ENCODE data around the gene GARIN6.

- TF ChIP-seq CTCF (IDR thresholded peaks at IDR 0.05) (no peak), POLR2A (IDR thresholded peaks at IDR 0.05) (no peak)
Observed at GRCh38 chr12:99600388-99600787, 47.2 kb upstream of the GARIN6 start.
